Measurements from ENCODE around the gene DCUN1D3.
A peak's percentile ranks its signal among the peaks of the same experiment; 100 is the strongest.

Gene DCUN1D3

DNA sequence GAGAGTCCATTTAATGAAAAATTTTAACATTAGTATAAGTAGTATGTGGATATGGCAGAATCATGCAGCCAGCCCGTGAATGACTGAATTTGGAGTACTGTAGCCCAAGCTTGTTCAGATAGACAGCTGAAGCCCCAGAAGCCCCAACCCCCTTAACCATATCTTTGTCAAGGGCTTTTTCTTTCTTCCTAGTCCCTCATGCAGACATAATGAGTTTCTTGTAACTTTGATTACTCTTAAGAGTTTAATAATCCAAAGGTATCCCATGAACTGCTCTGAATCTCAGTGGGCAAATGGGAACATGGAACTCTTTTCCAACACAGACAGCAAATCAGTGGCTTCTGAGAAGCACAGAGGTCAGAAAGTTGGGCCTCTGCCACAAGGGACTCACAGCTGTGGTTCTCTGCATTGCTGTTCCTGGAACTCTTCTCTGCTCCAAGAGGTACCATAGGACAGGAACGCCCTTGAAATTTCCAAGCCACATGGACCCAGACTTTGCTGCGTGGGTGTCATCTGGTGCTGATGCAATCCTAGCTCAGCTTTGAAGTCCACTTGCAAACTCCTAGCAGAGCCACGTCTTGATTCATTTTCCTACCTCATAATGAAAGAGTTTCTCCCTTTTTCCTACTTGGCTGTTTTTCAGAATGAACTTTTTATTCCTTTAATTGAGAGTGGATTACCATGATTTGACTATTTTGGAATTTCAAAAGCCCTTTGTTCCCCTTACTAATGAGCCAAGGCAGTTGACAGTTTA is 18.5 kb upstream of the DCUN1D3 start:
- no peak for DNase-seq (ENCODE audit: low read depth in 2 of 2)

DNA sequence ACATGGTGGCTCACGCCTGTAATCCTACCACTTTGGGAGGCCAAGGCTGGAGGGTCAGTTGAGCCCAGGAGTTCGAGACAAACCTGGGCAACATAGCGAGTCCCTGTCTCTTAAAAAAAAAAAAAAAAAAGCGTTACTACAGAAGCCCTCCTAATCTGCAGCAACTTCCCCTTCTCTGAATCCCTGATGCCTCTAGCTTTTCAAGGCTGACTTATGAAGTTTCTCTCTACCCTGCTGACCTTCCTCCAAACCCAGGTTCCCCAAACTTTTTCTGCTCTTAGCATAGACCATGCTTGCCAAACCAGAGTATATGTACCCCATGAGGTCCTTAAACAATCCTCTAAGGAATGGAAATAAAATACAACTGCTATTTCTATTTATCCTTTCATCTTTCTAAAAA is 16.8 kb upstream of the DCUN1D3 start:
- DNase-seq (ENCODE audit: low read depth in 2 of 2) = no peak

DNA sequence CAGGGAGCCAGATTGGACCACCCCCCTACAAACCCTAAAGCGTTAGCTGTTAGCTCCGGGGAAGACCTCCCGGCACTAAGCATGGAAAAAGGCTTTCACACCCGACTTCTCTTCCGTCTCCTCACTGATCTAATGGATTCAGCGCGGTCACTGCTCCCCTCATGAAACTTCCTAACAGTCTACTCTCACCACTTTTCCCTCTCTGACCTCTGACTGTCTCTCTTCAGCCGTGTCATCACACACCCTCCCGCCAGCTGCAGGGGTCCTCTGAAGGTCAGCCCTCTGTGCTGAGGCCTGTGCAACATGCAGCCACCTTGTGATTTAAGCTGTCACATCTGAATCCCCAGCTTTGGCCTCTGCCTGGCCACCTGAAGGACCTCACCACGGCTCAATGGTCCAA is 16.1 kb upstream of the DCUN1D3 start:
- DNase-seq (ENCODE audit: low read depth in 2 of 2) = no peak

DNA sequence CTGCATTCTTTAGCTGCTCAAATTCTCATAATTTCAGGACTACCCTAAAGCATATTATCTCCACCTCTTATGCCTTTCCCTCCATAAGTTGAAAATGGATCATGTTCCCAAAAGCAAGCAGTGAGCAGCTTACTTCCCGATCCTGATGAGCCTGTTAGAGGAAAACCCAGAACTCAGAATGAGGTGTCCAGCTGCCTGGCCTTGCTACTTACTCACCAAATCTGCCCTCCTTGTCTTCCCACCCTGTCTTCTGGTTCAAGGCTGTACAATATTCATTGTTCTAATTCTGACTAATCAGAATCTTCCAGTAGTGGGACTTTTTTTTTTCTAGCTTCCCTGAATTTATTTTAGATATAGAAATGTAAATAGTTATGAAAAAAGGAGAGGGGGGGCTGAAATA is 11.2 kb upstream of the DCUN1D3 start:
- no peak for DNase-seq (ENCODE audit: low read depth in 2 of 2)

DNA sequence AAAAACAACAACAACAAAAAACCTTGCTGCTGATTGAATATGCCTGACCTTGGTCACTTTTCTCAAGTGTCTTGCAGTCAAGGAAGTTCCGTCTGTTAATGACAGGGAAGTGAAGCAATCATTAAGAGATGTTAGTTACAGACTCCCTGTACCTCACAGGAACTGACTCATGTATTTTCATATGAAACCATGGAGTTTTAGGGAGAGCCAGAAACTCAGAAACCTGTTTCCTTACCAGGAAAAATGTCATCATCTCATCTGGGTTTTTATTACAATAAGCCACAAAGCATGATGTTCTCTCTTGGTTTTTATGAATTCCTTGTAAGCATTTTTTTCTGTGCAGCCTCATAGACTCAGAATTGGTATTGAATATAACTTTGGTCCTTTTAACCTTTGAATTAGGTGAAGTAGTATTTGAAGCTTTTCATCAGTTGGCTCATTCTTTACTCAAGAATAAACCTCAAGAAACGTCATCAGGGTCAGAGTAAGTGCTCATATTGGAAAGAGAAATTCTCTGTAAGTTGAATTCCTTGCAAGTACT is 10.7 kb upstream of the DCUN1D3 start:
- DNase-seq (ENCODE audit: low read depth in 2 of 2) = no peak

DNA sequence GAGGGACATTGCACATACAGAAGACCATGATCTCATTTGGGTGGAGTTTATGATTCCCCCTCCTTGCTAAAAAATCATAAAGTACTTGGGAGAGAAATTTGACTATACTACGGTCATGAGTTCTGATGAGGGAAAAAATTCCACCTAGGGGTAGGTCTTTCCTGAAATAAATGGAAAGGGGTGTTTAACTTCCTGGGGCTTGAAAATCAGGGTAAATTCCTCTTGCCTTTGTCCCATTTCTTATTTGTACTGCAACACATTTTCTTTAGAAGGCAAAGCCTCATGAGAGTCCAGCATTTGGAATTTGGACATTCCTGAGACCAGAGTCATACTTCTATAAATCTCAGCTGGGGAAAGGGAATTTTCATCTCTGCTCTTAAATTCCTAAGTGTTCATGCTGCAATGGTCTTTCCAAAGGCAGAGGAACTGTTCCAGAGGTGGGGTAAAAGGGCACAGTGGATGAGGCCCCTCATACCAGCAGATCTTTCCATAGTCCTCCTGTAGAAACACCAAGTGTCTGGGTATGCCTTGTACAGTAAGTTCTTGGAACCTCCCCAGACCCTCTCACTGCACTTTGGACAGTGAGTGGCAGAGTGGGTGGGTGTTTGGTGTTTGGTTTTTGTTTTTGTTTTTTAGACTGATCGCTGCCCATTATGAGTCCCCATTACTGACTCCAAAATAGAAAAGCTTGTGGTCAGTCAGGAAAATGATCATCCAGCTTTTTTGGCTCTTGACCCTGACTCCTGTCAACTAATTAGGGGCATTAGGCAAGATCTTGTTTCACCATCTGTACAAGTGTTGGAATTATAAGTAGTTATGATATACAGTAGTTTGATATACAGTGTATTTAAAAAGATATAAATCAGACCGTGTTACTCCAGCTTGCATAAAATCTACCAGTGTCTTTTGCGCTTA is 6.4 kb upstream of the DCUN1D3 start:
- DNase-seq (ENCODE audit: low read depth in 2 of 2) = no peak

DNA sequence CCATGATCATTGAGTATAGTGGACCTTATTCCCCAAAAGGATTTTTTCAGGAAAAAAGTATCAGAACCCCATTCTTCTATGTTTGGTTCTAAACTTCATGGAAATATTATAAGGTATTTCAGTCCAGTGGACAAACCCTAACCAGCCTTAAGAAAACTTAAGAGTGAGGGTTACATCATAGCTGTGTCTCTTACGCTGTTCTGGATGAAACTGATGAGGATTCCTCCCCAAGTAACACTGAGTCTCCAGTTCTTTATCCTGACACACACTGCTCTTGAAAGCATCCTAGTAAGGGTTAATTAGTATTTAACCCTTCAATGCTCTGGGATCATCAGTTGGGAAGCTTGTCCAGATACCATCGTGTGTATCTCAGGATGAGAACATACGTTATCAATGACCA is 5.4 kb upstream of the DCUN1D3 start:
- DNase-seq (ENCODE audit: low read depth in 2 of 2) = no peak

DNA sequence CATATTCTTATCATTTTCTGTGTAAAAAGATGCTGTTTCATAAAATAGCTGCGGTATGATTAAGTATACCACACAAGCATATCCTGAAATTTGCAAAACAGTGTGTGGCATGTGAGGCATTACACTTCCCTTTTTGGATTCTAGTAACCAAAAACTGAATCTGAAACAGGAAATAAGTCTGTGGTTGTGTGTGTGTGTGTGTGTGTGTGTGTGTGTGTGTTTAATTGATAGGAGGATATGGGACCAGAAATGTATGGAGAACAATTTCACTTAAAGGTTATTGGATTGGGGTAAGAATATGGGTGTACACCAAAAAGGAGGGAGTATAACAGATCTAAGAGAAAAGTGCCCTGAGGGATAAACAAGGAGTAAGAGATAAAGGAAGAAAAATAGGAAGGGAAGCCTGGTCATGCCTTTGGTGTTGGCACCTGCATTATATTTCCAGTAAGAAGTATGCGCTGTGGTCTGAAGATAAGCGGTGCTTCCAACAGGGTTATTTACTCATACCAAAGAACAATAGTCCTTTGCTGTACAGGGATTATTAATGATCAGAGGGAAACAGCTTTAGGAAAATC is 4.4 kb upstream of the DCUN1D3 start:
- DNase-seq (ENCODE audit: low read depth in 2 of 2) = peak in 1 of 2 donors; percentile 15

DNA sequence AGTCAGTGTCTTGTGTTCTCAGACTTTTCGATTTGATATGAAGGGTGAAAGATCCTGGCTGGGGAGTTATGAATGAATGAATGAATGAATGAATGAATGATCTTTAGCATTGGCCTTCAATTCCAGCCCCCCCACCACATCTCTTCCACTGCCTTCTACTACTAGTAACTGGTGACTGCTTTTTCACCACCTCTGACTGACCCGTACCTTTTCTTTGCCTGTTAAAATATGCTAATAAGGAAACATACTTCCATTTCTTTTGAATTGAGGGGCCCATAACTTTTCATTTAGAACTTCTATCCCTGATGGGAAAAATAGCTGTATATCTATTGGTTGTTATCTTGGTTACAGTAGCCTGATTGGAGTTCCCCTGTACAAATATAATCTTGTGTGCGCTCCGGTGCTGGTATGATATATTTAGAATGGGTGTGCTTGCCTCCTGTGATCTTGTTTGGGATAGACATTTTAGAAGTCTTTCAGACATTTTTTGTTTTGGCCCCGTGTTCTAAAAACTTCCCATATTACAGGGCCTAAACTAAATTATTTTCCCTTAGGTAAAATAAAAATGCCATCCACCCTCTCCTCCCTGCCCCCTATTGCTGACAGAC is 3.8 kb upstream of the DCUN1D3 start:
- DNase-seq (ENCODE audit: low read depth in 2 of 2) = no peak

DNA sequence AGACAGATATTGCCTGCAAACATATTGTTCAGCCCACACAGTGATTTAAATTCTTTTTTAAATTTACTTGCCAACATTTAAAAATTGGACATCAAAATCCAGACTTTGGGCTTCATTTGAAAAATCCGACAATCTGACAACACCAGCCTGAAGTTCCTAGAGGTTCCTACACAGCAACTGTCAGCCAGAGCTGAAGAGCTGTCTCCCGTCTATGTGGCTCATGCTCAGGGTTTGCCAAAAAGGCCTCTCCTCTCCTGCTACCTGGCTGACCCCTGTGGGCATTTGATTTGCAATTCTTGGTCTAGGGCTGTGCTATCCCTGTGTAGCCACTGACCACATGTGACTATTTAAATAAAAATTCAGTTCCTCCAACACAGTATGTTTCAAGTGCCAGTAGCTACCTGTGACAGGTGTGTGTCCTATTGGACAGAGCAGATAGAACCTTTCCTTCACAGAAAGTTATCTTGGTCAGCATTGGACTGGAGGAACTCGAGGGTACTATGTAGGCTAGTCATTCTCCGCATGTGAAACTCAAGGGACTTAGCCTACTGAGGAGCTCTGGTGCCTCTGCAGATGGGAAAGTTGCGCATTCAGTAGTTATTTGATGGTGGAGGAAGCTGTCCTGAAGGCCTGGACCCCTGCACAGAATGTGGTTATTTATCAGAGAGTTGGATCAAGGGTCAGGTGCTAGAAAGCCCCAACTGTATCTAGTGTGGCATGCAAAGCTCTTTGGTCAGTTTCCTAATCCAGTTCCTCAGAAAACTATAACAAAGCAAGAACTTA is 3.1 kb upstream of the DCUN1D3 start:
- DNase-seq (ENCODE audit: low read depth in 2 of 2) = no peak

DNA sequence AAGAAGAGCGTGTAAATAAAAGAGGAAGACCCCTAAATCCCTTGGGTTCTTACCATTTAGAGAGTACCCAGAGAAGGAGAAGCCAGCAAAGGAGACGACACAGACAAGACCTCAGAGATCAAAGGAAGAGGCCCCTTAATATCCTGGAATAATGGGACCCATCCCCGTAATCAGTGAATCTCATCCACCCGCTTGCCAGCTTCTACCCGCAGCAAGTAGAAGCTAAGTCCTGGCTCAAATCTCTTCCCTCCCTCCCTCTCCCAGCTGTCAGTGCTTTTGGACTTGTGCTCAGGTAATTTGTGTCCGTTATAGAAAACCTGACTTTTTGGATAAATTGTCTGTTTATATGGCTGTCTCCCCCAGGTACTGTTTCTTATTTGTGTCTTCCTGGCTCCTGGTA is 2.3 kb upstream of the DCUN1D3 start:
- DNase-seq (ENCODE audit: low read depth in 2 of 2) = no peak

DNA sequence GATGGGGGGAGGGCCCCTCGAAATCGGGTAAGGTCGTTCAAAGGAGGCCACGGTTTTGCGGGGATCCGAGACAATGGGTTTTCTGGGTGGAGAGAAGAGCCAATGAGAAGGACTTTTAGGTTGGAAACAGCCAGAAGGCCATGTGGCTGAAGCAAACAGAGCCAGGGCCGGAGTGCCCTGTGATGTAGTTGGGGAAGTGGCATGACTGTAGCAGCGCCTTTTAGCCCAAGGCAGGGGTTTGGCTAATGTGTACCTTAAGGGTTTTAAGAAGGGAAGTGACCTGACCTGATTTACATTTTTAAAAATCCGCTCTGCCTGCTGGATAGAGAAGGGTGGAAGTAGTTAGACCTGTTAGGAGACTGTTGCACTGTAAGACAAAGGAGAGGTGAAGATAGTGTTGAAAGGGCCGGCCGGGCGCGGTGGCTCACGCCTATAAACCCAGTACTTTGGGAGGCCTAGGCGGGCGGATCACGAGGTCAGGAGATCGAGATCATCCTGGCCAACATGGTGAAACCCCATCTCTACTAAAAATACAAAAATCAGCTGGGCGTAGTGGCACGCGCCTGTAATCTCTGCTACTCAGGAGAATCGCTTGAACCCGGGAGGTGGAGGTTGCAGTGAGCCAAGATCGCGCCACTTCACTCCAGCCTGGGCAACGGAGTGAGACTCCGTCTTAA is 1.4 kb upstream of the DCUN1D3 start:
- no peak for DNase-seq (ENCODE audit: low read depth in 2 of 2)

DNA sequence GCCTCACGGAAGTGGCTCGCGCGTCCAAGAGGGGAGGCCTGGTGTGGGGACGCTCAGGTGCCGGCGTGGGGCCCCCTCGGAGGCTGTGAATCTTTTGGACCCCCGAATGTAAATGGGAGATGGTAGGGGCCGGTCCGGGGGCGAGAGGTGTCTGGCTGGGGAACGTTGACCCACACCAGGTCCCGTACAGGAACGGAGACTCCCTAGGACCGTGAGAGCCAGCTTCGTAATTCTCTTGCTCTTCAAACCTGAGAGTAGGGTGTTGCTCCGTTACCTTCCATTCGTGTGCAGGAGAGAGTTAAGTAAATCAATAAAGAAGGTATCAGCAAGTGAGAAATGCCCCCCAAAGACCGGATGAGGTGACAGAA is 894 bp upstream of the DCUN1D3 start:
- DNase-seq (ENCODE audit: low read depth in 2 of 2) = no peak

DNA sequence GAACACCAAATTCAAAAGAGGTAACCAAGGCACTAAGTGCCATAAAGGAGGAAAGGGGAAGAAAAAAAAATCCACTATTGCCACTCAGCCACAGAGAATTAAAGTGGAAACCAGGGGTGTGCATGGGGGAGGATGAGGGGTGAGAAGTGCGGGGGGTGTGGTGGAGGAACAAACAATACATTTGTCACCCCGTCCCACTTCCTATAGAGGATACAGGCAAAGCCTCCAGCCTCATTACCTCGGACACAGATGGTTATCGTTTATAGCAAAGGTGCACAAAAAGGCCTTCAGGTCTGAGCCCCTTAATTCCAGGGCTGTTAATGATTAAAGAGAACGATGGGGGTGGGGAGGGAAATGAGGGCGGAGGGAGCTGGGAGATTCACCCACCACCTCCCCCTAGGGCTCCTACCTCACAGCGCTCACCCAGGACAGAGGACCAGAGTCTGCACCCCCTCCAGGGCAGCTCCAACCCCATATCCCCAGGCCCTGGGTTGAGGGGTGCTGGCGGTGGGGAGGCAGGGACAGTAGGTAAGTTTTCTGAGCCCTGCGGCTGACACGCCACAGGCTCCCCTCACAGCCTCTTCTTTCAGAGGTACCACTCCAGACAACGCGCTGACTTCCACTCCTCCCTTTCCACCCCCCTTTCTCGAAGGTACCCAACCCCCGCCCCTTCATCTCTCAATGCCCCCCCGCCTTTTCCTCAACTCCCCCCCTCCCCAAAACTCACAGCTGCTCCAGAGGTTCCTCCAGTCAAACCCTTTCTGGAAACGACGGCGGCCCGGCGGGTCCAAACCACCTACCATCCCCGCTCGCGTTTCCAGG is 470 bp downstream of the DCUN1D3 start:
- no peak for DNase-seq (ENCODE audit: low read depth in 2 of 2)

DNA sequence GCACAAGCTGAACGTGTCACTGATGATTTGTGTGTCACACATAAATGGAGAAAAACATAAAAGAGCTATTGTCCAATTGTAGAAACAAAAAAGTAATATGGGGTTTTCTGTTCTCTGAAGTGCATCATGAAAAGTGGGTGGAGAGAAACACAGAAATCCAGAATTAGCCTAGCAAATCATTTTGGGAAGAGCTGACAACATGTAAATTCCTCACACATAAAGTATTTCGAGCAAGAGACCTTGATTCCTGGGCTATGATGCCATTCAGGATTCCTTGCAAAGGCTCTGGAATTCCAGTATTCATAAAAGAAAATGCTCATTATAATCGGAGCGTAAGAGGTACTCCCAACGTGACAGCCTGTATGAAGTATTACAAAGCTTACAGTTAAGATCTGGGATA is 1.1 kb downstream of the DCUN1D3 start:
- no peak for DNase-seq (ENCODE audit: low read depth in 2 of 2)

DNA sequence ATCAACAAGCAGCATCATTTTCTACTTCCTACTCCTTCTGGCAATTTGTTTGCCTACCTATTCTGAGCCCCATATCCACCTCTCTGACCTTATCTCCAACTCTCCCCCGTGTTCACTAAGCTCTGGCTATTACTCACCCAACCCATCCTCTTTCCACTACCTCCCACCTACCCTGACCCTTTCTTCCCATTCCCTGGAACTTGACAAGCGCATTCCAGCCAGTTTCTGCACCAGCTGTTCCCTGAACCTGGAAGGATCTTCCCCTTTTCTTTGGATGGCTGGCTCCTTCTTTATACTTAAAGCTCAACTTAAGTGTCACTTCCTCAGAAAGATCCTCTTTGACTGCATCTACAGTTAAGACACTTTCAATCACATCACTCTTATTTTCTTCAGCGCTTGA is 2.2 kb downstream of the DCUN1D3 start:
- DNase-seq (ENCODE audit: low read depth in 2 of 2) = no peak

DNA sequence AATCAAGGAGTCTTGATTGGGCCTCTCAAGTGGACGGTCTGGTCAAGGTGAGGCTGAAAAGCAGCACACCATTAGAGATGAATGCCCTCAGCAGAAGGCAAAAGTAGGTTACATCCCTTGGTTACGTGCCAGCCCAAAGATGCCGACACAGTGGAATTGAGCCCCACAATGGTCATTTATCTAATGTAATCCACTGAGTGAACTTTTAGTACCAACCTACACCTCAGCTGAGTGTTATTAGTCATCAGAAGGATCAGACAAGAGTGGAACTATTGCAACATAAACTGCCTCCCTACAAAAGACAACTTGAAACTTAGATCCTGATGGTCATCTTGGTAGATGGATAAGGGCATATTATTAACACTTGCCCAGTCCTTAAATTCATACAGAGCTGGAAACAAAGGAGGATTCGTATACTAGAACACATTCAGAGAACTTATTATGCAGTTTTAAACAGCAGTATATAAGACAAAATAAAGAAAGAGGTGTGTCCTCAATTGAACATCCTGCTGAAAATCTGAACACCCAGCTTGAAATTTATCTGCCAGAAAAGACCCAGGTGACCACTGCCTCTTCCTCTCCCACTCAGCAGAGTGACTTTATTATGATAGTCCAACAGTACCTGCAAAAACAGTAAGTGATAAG is 2.8 kb downstream of the DCUN1D3 start:
- DNase-seq (ENCODE audit: low read depth in 2 of 2) = no peak

DNA sequence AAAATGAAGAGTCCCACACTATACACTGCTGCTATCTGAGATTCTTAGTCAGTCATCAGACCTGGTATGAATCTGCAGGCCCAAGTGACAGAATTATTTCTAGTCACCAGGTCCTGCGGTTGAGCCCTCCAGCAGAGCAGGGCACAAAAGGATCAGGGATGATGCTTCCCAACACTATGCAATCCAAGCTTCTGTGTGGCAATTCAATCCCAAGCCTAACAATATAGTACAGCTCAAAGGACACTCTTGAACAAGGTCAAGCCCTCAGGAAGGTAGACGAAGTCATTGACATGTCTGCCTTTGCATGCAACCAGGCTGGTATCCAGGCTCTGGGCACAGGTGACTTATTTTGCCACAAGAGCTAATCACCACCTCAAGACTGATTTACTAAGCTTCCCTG is 5.8 kb downstream of the DCUN1D3 start:
- DNase-seq (ENCODE audit: low read depth in 2 of 2) = no peak

DNA sequence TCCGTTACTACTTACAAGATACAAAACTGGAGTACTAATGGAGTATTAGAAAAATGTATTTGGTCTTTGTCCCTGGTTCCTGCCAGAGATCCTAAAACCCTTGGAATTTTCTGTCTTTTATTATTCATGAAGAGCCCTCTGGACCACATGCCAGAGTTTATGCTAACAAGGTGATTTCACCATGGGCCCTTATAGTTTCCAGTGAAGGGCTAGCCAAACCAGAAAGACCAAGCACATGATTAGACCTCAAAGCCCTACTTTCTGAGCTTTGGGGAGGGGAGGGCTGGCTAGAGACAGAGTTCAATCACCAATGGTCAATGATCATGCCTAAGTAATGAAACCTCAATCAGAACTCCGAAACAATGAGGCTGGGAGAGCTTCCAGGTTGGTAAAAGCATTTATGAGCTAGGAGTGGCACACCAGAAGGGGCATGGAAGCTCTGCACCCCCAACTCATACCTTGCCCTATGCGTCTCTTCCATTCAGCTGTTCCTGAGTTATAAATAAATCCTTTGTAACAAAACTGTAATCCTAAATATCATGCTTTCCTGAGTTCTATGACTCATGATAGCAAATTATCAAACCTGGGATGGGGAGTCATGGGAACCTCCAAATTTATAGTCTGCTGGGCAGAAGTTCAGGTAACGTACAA is 10.4 kb downstream of the DCUN1D3 start:
- no peak for DNase-seq (ENCODE audit: low read depth in 2 of 2)

Measured in activated CD4-positive, alpha-beta T cell treated with anti-CD3 and anti-CD28 coated beads for 24 hours (primary cell).